Measurements from ENCODE around the gene TIMM44.

Gene TIMM44

GRCh38 chr19:7898967-7899366 is 44.5 kb downstream of the TIMM44 start:
- DNase-seq: no peak

GRCh38 chr19:7897292-7897691 is 46.2 kb downstream of the TIMM44 start:
- DNase-seq: no peak

- DNase-seq: no peak
These were observed 47.9 kb downstream of the TIMM44 start for GRCh38 chr19:7895565-7895964.

GRCh38 chr19:7894612-7895309 is 48.7 kb downstream of the TIMM44 start:
- no peak for DNase-seq

GRCh38 chr19:7893362-7894101 is 49.9 kb downstream of the TIMM44 start:
- peak in 2 of 4 experiments; percentile 20 to 34 for DNase-seq

GRCh38 chr19:7888826-7889217 is 54.6 kb downstream of the TIMM44 start:
- DNase-seq: no peak

GRCh38 chr19:7888145-7888825 is 55.2 kb downstream of the TIMM44 start, which contains the start of gene LRRC8E:
Gene LRRC8E (plus strand): TSS chr19:7888510. CDS start chr19:7895604, 7,094 bp downstream.
- DNase-seq: peak; percentile 26 to 69 (median 37)

GRCh38 chr19:7887408-7888144 is 55.9 kb downstream of the TIMM44 start:
- DNase-seq: no peak

GRCh38 chr19:7885818-7886217 is 57.6 kb downstream of the TIMM44 start:
- DNase-seq: no peak

GRCh38 chr19:7883796-7884570 is 59.5 kb downstream of the TIMM44 start:
- DNase-seq: peak in 2 of 4 experiments; percentile 31 to 35

- no peak for DNase-seq
These were observed 60.4 kb downstream of the TIMM44 start for GRCh38 chr19:7883105-7883504.

- DNase-seq: no peak
These were observed 61.6 kb downstream of the TIMM44 start for GRCh38 chr19:7881910-7882309.

- DNase-seq: no peak
These were observed 63.6 kb downstream of the TIMM44 start for GRCh38 chr19:7879836-7880235.

- no peak for DNase-seq
These were observed 64.2 kb downstream of the TIMM44 start for GRCh38 chr19:7879111-7879807.

GRCh38 chr19:7877249-7877836 is 66.1 kb downstream of the TIMM44 start:
- no peak for DNase-seq
